ENCODE data around the gene CUL5. TPM values are rescaled to one million over a fixed set of nuclear protein-coding genes. Genes with fewer than 3 reads are reported as not detected.
"Not testable (repeated sequence)": the region's sequence is repeated elsewhere in the genome, so short reads cannot be mapped to it uniquely, and the experiment has no call there.

Gene CUL5
- total and polyA plus RNA-seq, 5 donors, result 8.6 to 38.6 (median 37.7) TPM

GRCh38 chr11:108115500-108116140 is 106.9 kb downstream of the CUL5 start:
- Histone ChIP-seq H3K27ac (ENCODE audit: low read length) (peak overlapping the region; percentile 95), H3K4me1 (ENCODE audit: control insufficient read depth, insufficient read depth, low read length) (peaks cover 6% of the 10 kb centered on the region), H3K4me3 (ENCODE audit: low read length) (no peak overlapping the region), H3K9me3 (ENCODE audit: control insufficient read depth, low read length) (no peaks in the 10 kb centered on the region), H3K27me3 (ENCODE audit: control insufficient read depth, insufficient read depth) (no peaks in the 10 kb centered on the region)
- WGBS, result 21% methylated on average over 5 of the region's 5 CpGs
- peak; percentile 90 to 92 for ATAC-seq
- intact Hi-C loops (cut with DNase I), result loop anchor here in 1 of 4 donors (5.0 kb wide), 1 partner anchor 537 kb away; no protein-coding TSS in a partner anchor
- DNase-seq, result peak; percentile 84 to 94 (median 93)

- Histone ChIP-seq H3K4me1 (ENCODE audit: control insufficient read depth, insufficient read depth, low read length) (peaks cover 10% of the 10 kb centered on the region), H3K27me3 (ENCODE audit: control insufficient read depth, insufficient read depth) (no peaks in the 10 kb centered on the region), H3K9me3 (ENCODE audit: control insufficient read depth, low read length) (no peaks in the 10 kb centered on the region), H3K4me3 (ENCODE audit: low read length) (no peak overlapping the region), H3K27ac (ENCODE audit: low read length) (no peak overlapping the region)
- DNase-seq (no peak), ATAC-seq (no peak)
- intact Hi-C loops (cut with DNase I), result loop anchor here in 1 of 4 donors (5.0 kb wide), 1 partner anchor 534 kb away; no protein-coding TSS in a partner anchor
These were observed 109.2 kb downstream of the CUL5 start for GRCh38 chr11:108117746-108118371.

GRCh38 chr11:108120936-108121273 is 112.2 kb downstream of the CUL5 start:
- H3K27ac ChIP-seq (ENCODE audit: low read length), result peak overlapping the region; percentile 84
- intact Hi-C loops (cut with DNase I), result loop anchor here in 1 of 4 donors (10.0 kb wide), 1 partner anchor 104 kb away; the partner anchor contains the start of genes ATM and NPAT
- H3K4me3 ChIP-seq (ENCODE audit: low read length), result peak overlapping the region; percentile 54
- H3K4me1 ChIP-seq (ENCODE audit: control insufficient read depth, insufficient read depth, low read length), result peaks cover 10% of the 10 kb centered on the region
- H3K9me3 ChIP-seq (ENCODE audit: control insufficient read depth, low read length); H3K27me3 ChIP-seq (ENCODE audit: control insufficient read depth, insufficient read depth): not testable (repeated sequence)
- ATAC-seq, result peak; percentile 1 to 4
- WGBS, result 57% methylated on average over 7 of the region's 7 CpGs
- peak in 1 of 3 donors; percentile 25 for DNase-seq

GRCh38 chr11:108121274-108122155 is 112.8 kb downstream of the CUL5 start, which contains the start of gene ACAT1:
ACAT1 (plus strand) TSS chr11:108121567; CDS start chr11:108121607, 40 bp downstream.
- Histone ChIP-seq H3K9me3 (ENCODE audit: control insufficient read depth, low read length) (no peaks in the 10 kb centered on the region), H3K4me3 (ENCODE audit: low read length) (peak within 1 kb of the TSS; percentile 54), H3K4me1 (ENCODE audit: control insufficient read depth, insufficient read depth, low read length) (peaks cover 12% of the 10 kb centered on the region), H3K27ac (ENCODE audit: low read length) (peak within 1 kb of the TSS; percentile 87), H3K27me3 (ENCODE audit: control insufficient read depth, insufficient read depth) (no peaks in the 10 kb centered on the region)
- intact Hi-C loops (cut with DNase I), result loop anchor here in 1 of 4 donors (10.0 kb wide), 1 partner anchor 103 kb away; the partner anchor contains the start of genes ATM and NPAT
- DNase-seq (peak; percentile 98 to 100 (median 99)), ATAC-seq (peak; percentile 97 to 98)
- under 1% methylated on average over 73 of the region's 73 CpGs for WGBS

GRCh38 chr11:108122166-108122628 is 113.5 kb downstream of the CUL5 start:
- peaks cover 12% of the 10 kb centered on the region for H3K4me1 ChIP-seq (ENCODE audit: control insufficient read depth, insufficient read depth, low read length)
- peak overlapping the region; percentile 54 for H3K4me3 ChIP-seq (ENCODE audit: low read length)
- intact Hi-C loops (cut with DNase I), result loop anchor here in 1 of 4 donors (10.0 kb wide), 1 partner anchor 103 kb away; the partner anchor contains the start of genes ATM and NPAT
- DNase-seq, result no peak
- WGBS, result 24% methylated on average over 9 of the region's 9 CpGs
- H3K27me3 ChIP-seq (ENCODE audit: control insufficient read depth, insufficient read depth), result no peaks in the 10 kb centered on the region
- ATAC-seq, result peak; percentile 22 to 23
- H3K9me3 ChIP-seq (ENCODE audit: control insufficient read depth, low read length), result no peaks in the 10 kb centered on the region
- peak overlapping the region; percentile 87 for H3K27ac ChIP-seq (ENCODE audit: low read length)

GRCh38 chr11:108125096-108125495 is 116.4 kb downstream of the CUL5 start:
- no peak for DNase-seq
- Histone ChIP-seq H3K27me3 (ENCODE audit: control insufficient read depth, insufficient read depth) (no peaks in the 10 kb centered on the region), H3K9me3 (ENCODE audit: control insufficient read depth, low read length) (no peaks in the 10 kb centered on the region), H3K27ac (ENCODE audit: low read length) (no peak overlapping the region), H3K4me3 (ENCODE audit: low read length) (no peak overlapping the region), H3K4me1 (ENCODE audit: control insufficient read depth, insufficient read depth, low read length) (peaks cover 14% of the 10 kb centered on the region)
- WGBS, result 74% methylated on average over 5 of the region's 5 CpGs
- intact Hi-C loops (cut with DNase I), result loop anchor here in 1 of 4 donors (10.0 kb wide), 1 partner anchor 100 kb away; the partner anchor contains the start of genes ATM and NPAT
- ATAC-seq, result no peak

GRCh38 chr11:108128772-108129171 is 120.1 kb downstream of the CUL5 start:
- H3K27me3 ChIP-seq (ENCODE audit: control insufficient read depth, insufficient read depth), result no peaks in the 10 kb centered on the region
- intact Hi-C loops (cut with DNase I), result loop anchor here in 1 of 4 donors (10.0 kb wide), 1 partner anchor 96 kb away; the partner anchor contains the start of genes ATM and NPAT
- WGBS, result 98% methylated on average over 2 of the region's 2 CpGs
- H3K9me3 ChIP-seq (ENCODE audit: control insufficient read depth, low read length), result no peaks in the 10 kb centered on the region
- H3K4me1 ChIP-seq (ENCODE audit: control insufficient read depth, insufficient read depth, low read length), result peaks cover 10% of the 10 kb centered on the region
- no peak for DNase-seq
- no peak overlapping the region for H3K4me3 ChIP-seq (ENCODE audit: low read length)
- no peak for ATAC-seq
- no peak overlapping the region for H3K27ac ChIP-seq (ENCODE audit: low read length)

GRCh38 chr11:108131993-108132392 is 123.3 kb downstream of the CUL5 start:
- Histone ChIP-seq H3K27me3 (ENCODE audit: control insufficient read depth, insufficient read depth) (no peaks in the 10 kb centered on the region), H3K9me3 (ENCODE audit: control insufficient read depth, low read length) (no peaks in the 10 kb centered on the region), H3K4me3 (ENCODE audit: low read length) (no peak overlapping the region), H3K27ac (ENCODE audit: low read length) (no peak overlapping the region), H3K4me1 (ENCODE audit: control insufficient read depth, insufficient read depth, low read length) (peaks cover 1% of the 10 kb centered on the region)
- intact Hi-C loops (cut with DNase I), result no loop called here
- WGBS, result 88% methylated on average over 1 of the region's 1 CpG
- ATAC-seq (no peak), DNase-seq (no peak)

- 98% methylated on average over 2 of the region's 2 CpGs for WGBS
These were observed 124.4 kb downstream of the CUL5 start for GRCh38 chr11:108132993-108133538.

GRCh38 chr11:108135845-108136544 is 127.3 kb downstream of the CUL5 start:
- Histone ChIP-seq H3K4me3 (ENCODE audit: low read length) (no peak overlapping the region), H3K9me3 (ENCODE audit: control insufficient read depth, low read length) (no peaks in the 10 kb centered on the region), H3K4me1 (ENCODE audit: control insufficient read depth, insufficient read depth, low read length) (no peaks in the 10 kb centered on the region), H3K27me3 (ENCODE audit: control insufficient read depth, insufficient read depth) (no peaks in the 10 kb centered on the region), H3K27ac (ENCODE audit: low read length) (no peak overlapping the region)
- WGBS, result 76% methylated on average over 2 of the region's 2 CpGs
- DNase-seq (no peak), ATAC-seq (no peak)
- intact Hi-C loops (cut with DNase I), result no loop called here

More at GRCh38 chr11:108132993-108133538, 124.4 kb downstream of the CUL5 start:
- H3K4me3 ChIP-seq (ENCODE audit: low read length); DNase-seq; H3K27ac ChIP-seq (ENCODE audit: low read length); intact Hi-C loops (cut with DNase I); ATAC-seq; H3K27me3 ChIP-seq (ENCODE audit: control insufficient read depth, insufficient read depth); H3K4me1 ChIP-seq (ENCODE audit: control insufficient read depth, insufficient read depth, low read length); H3K9me3 ChIP-seq (ENCODE audit: control insufficient read depth, low read length): not testable (repeated sequence)

Data from right cardiac atrium (tissue), 5 donors.